Activated T-helper 17 cell treated with anti-CD3 and anti-CD28 coated beads, Interleukin-2, amount 50 U/mL, for 72 hours (primary cell): Measurements from ENCODE around the gene NCOA7. TPM values are rescaled to one million over a fixed set of nuclear protein-coding genes. Genes with fewer than 3 reads are reported as not detected.
A peak's percentile ranks its signal among the peaks of the same experiment; 100 is the strongest.
"Not testable (repeated sequence)": the region's sequence is repeated elsewhere in the genome, so short reads cannot be mapped to it uniquely, and the experiment has no call there.

Experiments used
- ATAC-seq: fragments of 150-1000 bp; cut with Tn5 transposase; replicated peaks from 2 replicates; pipeline ENCODE4 v1.10.0; 2021; ENCODE audit warnings: mild to moderate bottlenecking, moderate library complexity
- H3K27ac Mint-ChIP-seq: one replicate; pipeline ENCODE4 v1.8.0; 2022; ENCODE audit warnings: mixed read lengths
- H3K27me3 Mint-ChIP-seq: one replicate; pipeline ENCODE4 v1.8.0; 2022; ENCODE audit warnings: mixed read lengths
- H3K36me3 Mint-ChIP-seq: one replicate; pipeline ENCODE4 v1.8.0; 2022; ENCODE audit warnings: low read depth, mild to moderate bottlenecking, mixed read lengths
- H3K4me1 Mint-ChIP-seq: one replicate; pipeline ENCODE4 v1.8.0; 2022; ENCODE audit warnings: mixed read lengths
- H3K4me3 Mint-ChIP-seq: one replicate; pipeline ENCODE4 v1.8.0; 2022; ENCODE audit warnings: mild to moderate bottlenecking, mixed read lengths
- H3K9me3 Mint-ChIP-seq: one replicate; pipeline ENCODE4 v1.8.0; 2022; ENCODE audit warnings: mixed read lengths
- total RNA-seq, 2 donors: library from RNA; stranded (reverse); gene quantifications; one replicate each; pipeline ENCODE4 v1.2.3, GENCODE V29; 2022

NCOA7 gene
- total RNA-seq, 2 donors from 2014 or later, result 44.6 to 59.9 TPM

DNA sequence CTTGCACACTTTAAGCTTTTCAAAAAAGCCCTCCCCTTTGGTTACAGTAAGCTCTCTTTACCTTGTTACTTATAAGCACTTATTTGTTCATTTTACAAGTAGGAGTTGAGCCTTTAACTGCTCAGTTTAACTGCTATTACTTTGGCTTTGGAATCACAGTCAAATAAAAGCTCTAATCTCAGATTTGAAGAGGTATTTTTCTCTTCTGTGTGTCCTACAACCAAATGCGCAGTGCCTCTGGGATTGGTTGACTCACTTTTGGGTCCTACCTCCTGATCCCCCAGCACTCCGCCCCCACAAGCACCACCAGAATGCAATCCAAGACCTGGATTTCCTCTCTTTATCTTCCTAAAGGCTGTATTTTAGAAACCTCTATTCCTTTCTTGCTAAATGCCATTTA is 2.5 kb downstream of the NCOA7 start:
- H3K36me3 Mint-ChIP-seq, result peaks cover 50% of the 10 kb centered on the region
- H3K4me1 Mint-ChIP-seq, result peaks cover 42% of the 10 kb centered on the region
- H3K4me3 Mint-ChIP-seq, result peak overlapping the region; percentile 92
- ATAC-seq, result no peak
- no peaks in the 10 kb centered on the region for H3K27me3 Mint-ChIP-seq
- H3K9me3 Mint-ChIP-seq, result no peaks in the 10 kb centered on the region
- H3K27ac Mint-ChIP-seq, result peak overlapping the region; percentile 93

GRCh38 chr6:125793863-125794262 is 3.1 kb downstream of the NCOA7 start:
- Mint-ChIP-seq H3K9me3 (no peaks in the 10 kb centered on the region), H3K27ac (peak overlapping the region; percentile 93), H3K4me1 (peaks cover 44% of the 10 kb centered on the region), H3K36me3 (peaks cover 53% of the 10 kb centered on the region), H3K4me3 (peak overlapping the region; percentile 92), H3K27me3 (no peaks in the 10 kb centered on the region)
- peak; percentile 32 for ATAC-seq

DNA sequence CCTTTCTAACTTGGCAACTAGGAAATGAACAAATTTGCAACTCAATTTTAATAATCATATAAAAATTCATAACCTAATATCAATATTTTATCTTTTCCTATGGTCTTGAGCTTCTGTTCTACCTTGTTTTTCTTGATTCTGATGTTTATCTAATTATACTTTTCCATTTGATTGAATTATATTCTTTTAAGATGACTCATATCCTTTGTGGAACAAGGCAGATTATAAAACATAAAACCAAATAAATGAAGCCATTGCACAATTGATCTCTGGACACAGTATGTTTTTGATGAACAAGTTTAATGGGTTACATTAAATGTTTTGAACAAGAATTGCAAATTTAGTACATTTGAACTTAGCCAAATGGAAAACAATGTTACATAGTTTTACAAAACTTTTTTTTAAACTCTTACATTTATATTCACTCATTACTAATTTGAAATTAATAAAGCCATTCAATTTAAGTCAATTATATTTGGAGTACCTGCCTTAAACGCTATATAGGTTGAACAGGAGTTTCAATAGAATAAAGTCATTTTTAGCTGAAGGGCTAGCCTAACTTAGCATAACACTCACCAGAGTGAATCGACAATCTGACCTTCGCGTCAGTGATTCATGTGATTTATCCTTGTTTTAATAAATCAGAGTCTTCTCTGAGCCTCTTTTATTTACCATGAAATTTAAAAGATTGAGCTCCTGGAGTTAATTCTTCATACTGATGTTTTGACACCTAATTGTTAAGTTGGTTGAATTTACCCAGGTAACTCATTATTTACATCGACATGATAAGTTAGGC is 3.8 kb downstream of the NCOA7 start:
- no peak for ATAC-seq
- peaks cover 42% of the 10 kb centered on the region for H3K4me1 Mint-ChIP-seq
- H3K27me3 Mint-ChIP-seq, result no peaks in the 10 kb centered on the region
- no peak overlapping the region for H3K27ac Mint-ChIP-seq
- peak overlapping the region; percentile 92 for H3K4me3 Mint-ChIP-seq
- no peaks in the 10 kb centered on the region for H3K9me3 Mint-ChIP-seq
- peaks cover 54% of the 10 kb centered on the region for H3K36me3 Mint-ChIP-seq

DNA sequence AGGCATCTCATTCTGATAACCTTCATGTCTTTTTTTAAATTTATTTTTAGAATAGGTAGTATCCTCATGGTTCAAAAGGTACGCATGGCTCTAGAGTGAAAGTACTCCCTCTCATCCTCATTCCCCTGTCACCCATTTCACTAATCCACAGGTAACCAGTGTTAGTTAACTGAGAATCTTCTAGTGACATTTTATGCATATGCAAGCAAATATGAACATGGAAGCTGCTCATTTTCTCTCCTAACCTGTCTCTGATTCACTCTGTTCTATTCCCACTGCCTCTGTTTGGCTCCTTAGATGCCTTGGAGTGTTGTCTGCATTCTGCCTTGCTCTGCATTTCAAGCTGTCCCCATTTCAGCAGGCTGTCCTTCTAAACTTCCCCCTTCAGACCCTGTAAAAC is 4.5 kb downstream of the NCOA7 start:
- H3K4me3 Mint-ChIP-seq, result no peak overlapping the region
- H3K4me1 Mint-ChIP-seq, result peaks cover 43% of the 10 kb centered on the region
- H3K27me3 Mint-ChIP-seq, result no peaks in the 10 kb centered on the region
- H3K27ac Mint-ChIP-seq, result no peak overlapping the region
- peaks cover 57% of the 10 kb centered on the region for H3K36me3 Mint-ChIP-seq
- no peaks in the 10 kb centered on the region for H3K9me3 Mint-ChIP-seq
- ATAC-seq, result no peak

GRCh38 chr6:125797120-125797885 is 6.5 kb downstream of the NCOA7 start:
- H3K36me3 Mint-ChIP-seq, result peaks cover 61% of the 10 kb centered on the region
- H3K27ac Mint-ChIP-seq, result no peak overlapping the region
- H3K27me3 Mint-ChIP-seq, result no peaks in the 10 kb centered on the region
- peaks cover 50% of the 10 kb centered on the region for H3K4me1 Mint-ChIP-seq
- no peak overlapping the region for H3K4me3 Mint-ChIP-seq
- H3K9me3 Mint-ChIP-seq, result no peaks in the 10 kb centered on the region
- ATAC-seq, result no peak

GRCh38 chr6:125797886-125798444 is 7.2 kb downstream of the NCOA7 start:
- Mint-ChIP-seq H3K27ac (no peak overlapping the region), H3K36me3 (peaks cover 58% of the 10 kb centered on the region), H3K4me3 (no peak overlapping the region), H3K27me3 (no peaks in the 10 kb centered on the region), H3K4me1 (peaks cover 50% of the 10 kb centered on the region), H3K9me3 (no peaks in the 10 kb centered on the region)
- ATAC-seq, result no peak

GRCh38 chr6:125798734-125799508 is 8.2 kb downstream of the NCOA7 start:
- H3K4me3 Mint-ChIP-seq, result no peak overlapping the region
- ATAC-seq, result no peak

GRCh38 chr6:125802383-125802782 is 11.6 kb downstream of the NCOA7 start:
- Mint-ChIP-seq H3K27ac (peak overlapping the region; percentile 63), H3K9me3 (no peaks in the 10 kb centered on the region), H3K27me3 (no peaks in the 10 kb centered on the region), H3K4me3 (no peak overlapping the region), H3K4me1 (peaks cover 49% of the 10 kb centered on the region), H3K36me3 (peaks cover 63% of the 10 kb centered on the region)
- no peak for ATAC-seq

More at GRCh38 chr6:125798734-125799508, 8.2 kb downstream of the NCOA7 start:
- peaks cover 47% of the 10 kb centered on the region for H3K4me1 Mint-ChIP-seq
- no peaks in the 10 kb centered on the region for H3K27me3 Mint-ChIP-seq
- H3K27ac Mint-ChIP-seq, result no peak overlapping the region
- H3K9me3 Mint-ChIP-seq, result no peaks in the 10 kb centered on the region
- H3K36me3 Mint-ChIP-seq, result peaks cover 57% of the 10 kb centered on the region

GRCh38 chr6:125802943-125803377 is 12.2 kb downstream of the NCOA7 start:
- peak overlapping the region; percentile 62 for H3K27ac Mint-ChIP-seq
- peaks cover 52% of the 10 kb centered on the region for H3K4me1 Mint-ChIP-seq
- H3K36me3 Mint-ChIP-seq, result peaks cover 63% of the 10 kb centered on the region
- H3K4me3 Mint-ChIP-seq, result peak overlapping the region; percentile 24
- no peaks in the 10 kb centered on the region for H3K9me3 Mint-ChIP-seq
- H3K27me3 Mint-ChIP-seq, result no peaks in the 10 kb centered on the region
- ATAC-seq, result no peak

DNA sequence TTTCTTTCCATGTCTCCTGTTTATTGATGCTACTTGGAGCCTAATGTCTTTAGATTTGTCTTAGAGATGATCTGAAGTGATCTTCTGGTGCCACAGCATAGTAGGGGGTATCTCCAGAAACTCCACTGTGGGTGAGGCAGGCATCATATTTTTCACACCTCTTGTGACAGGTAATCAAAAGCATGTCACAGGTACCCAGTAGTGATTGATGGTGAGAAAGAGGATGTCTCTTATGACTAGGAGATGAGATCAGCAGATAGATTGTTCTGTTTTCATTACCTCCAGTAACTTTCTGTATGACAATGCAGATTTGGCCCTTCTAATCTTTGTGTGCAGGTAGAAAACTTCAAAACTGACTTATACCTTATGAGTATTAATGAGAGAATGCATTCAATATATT is 13.5 kb downstream of the NCOA7 start:
- H3K4me1 Mint-ChIP-seq, result peaks cover 62% of the 10 kb centered on the region
- H3K9me3 Mint-ChIP-seq, result no peaks in the 10 kb centered on the region
- peak; percentile 82 for ATAC-seq
- H3K27ac Mint-ChIP-seq, result peak overlapping the region; percentile 62
- H3K4me3 Mint-ChIP-seq, result peak overlapping the region; percentile 46
- H3K36me3 Mint-ChIP-seq, result peaks cover 67% of the 10 kb centered on the region
- H3K27me3 Mint-ChIP-seq, result no peaks in the 10 kb centered on the region

DNA sequence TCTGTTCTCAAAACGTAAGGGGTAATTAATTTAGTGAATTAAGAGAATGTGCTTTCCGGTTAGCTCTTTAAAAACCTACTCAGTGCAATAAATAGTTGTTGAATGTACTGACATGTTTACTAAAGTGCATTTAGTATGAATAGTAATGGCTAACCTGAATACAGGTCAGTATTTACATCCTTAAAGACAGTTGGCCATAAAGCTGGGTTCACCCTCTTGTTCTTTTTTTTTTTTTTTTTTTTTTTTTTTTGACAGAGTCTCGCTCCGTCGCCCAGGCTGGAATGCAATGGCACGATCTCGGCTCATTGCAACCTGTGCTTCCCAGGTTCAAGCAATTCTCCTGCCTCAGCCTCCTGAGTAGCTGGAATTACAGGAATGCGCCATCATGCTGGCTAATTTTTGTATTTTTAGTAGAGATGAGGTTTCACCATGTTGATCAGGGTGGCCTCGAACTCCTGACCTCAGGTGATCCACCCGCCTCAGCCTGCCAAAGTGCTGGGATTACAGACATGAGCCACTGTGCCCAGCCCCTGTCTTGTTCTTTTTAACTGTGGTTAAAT is 14.2 kb downstream of the NCOA7 start:
- H3K4me3 Mint-ChIP-seq, H3K27ac Mint-ChIP-seq, H3K9me3 Mint-ChIP-seq, H3K27me3 Mint-ChIP-seq, ATAC-seq: not testable (repeated sequence)
- peaks cover 67% of the 10 kb centered on the region for H3K36me3 Mint-ChIP-seq
- H3K4me1 Mint-ChIP-seq, result peaks cover 59% of the 10 kb centered on the region

DNA sequence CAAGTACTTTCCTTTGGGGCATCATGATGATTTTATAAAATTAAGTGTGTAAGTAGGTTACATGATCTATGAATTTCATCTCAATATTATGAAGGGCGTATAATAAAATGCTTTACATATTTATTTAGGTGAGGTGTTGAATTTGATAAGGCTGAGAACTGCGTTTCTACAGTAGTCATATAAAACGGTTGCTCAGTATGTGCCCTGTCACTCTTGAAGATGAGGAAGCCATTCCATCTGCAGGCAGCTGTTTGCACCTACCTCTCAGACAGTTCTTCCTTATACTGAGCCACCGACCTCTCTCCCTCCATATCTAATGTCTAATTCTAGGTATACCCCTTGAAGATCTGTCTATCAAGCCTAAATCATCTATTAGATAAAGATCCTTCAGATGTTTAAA is 16.1 kb downstream of the NCOA7 start:
- H3K27me3 Mint-ChIP-seq, result no peaks in the 10 kb centered on the region
- ATAC-seq, result no peak
- H3K27ac Mint-ChIP-seq, result peak overlapping the region; percentile 71
- H3K4me3 Mint-ChIP-seq, result peak overlapping the region; percentile 61
- H3K4me1 Mint-ChIP-seq, result peaks cover 61% of the 10 kb centered on the region
- peaks cover 62% of the 10 kb centered on the region for H3K36me3 Mint-ChIP-seq
- no peaks in the 10 kb centered on the region for H3K9me3 Mint-ChIP-seq

DNA sequence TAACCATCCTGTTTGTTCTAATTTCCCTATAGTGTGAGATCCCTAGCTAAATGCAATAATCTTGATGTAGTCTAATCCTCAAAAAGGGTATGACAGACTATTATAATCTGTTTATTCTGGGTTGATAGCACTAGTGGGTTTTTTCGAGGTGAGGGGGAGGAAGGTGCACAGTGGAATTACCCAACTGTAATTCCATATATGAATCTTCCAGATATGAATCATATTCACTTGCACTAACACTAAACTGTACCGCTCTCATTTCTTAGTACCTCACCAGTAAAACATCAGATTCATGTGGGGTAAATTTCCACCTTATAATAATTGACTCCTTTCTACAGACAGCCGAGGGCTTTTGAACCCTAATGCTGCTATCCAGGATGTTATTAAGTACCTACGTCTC is 16.5 kb downstream of the NCOA7 start:
- Mint-ChIP-seq H3K4me3 (peak overlapping the region; percentile 61), H3K27ac (peak overlapping the region; percentile 71), H3K4me1 (peaks cover 61% of the 10 kb centered on the region), H3K9me3 (no peaks in the 10 kb centered on the region), H3K36me3 (peaks cover 63% of the 10 kb centered on the region), H3K27me3 (no peaks in the 10 kb centered on the region)
- ATAC-seq, result peak; percentile 71

- Mint-ChIP-seq H3K4me3 (peak overlapping the region; percentile 61), H3K9me3 (no peaks in the 10 kb centered on the region), H3K36me3 (peaks cover 61% of the 10 kb centered on the region), H3K27me3 (no peaks in the 10 kb centered on the region), H3K4me1 (peaks cover 61% of the 10 kb centered on the region), H3K27ac (peak overlapping the region; percentile 71)
- ATAC-seq, result no peak
Observed at GRCh38 chr6:125808060-125808459, 17.3 kb downstream of the NCOA7 start.
